GM23338 (cell line): Measurements from ENCODE around the gene NCBP1.

Experiments
- CREB1 ChIP-seq: fragments of 250-450 bp; sonication (Bioruptor Pico); IDR thresholded peaks from 2 replicates; pipeline ENCODE4 v1.5.0; 2020; ENCODE audit warnings: low read depth, mild to moderate bottlenecking, moderate library complexity
- EZH2 ChIP-seq: fragments of 200-600 bp; sonication (generic); IDR thresholded peaks from one replicate; pipeline ENCODE4 v1.8.0; 2017; ENCODE audit warnings: antibody characterized with exemption, mild to moderate bottlenecking, low read depth; ENCODE audit not compliant: unreplicated experiment
- JUNB ChIP-seq: IDR thresholded peaks from one replicate; pipeline ENCODE4 v1.6.1; 2016; ENCODE audit warnings: antibody characterized with exemption; ENCODE audit not compliant: unreplicated experiment
- TF ChIP-seq, protein P1 (sequence below), 2 experiments: fragments of 200-600 bp in 1 of 2; sonication (generic) in 1 of 2; conservative IDR thresholded peaks; 2 replicates each; pipeline versions ENCODE4 v1.5.1 to v1.6.1; 2016 to 2017; ENCODE audit warnings: antibody characterized with exemption in 2 of 2, low read depth in 2 of 2, mild to moderate bottlenecking in 2 of 2, moderate library complexity in 1 of 2
- TF ChIP-seq, protein P2 (sequence below): IDR thresholded peaks from 2 replicates; pipeline ENCODE4 v1.6.1; 2016; ENCODE audit warnings: antibody characterized with exemption
- TF ChIP-seq, protein P3 (sequence below): IDR thresholded peaks from one replicate; pipeline ENCODE4 v1.6.1; 2018; ENCODE audit warnings: antibody characterized with exemption; ENCODE audit not compliant: unreplicated experiment

DNA sequence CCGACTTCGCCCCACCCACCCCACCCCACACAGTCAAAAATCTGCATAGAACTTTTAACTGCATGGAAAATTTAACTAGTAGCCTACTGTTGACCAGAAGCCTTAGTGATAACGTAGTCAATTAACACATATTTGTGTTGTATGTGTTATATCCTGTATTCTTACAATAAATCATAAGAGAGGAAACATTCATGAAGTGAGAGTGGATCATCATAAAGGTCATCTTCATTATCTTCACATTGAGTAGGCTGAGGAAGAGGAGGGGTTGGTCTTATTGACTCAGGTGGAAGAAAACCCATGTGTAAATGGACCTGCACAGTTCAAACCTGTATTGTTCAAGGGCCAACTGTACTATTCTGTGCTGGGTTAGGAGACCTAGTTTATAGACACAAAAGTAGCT, 32.1 kb downstream of the NCBP1 start:
- TF ChIP-seq, protein P1, sequence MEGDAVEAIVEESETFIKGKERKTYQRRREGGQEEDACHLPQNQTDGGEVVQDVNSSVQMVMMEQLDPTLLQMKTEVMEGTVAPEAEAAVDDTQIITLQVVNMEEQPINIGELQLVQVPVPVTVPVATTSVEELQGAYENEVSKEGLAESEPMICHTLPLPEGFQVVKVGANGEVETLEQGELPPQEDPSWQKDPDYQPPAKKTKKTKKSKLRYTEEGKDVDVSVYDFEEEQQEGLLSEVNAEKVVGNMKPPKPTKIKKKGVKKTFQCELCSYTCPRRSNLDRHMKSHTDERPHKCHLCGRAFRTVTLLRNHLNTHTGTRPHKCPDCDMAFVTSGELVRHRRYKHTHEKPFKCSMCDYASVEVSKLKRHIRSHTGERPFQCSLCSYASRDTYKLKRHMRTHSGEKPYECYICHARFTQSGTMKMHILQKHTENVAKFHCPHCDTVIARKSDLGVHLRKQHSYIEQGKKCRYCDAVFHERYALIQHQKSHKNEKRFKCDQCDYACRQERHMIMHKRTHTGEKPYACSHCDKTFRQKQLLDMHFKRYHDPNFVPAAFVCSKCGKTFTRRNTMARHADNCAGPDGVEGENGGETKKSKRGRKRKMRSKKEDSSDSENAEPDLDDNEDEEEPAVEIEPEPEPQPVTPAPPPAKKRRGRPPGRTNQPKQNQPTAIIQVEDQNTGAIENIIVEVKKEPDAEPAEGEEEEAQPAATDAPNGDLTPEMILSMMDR (conservative IDR thresholded peaks at IDR 0.05; ENCODE audit: low read depth in 2 of 2), result no peak
- TF ChIP-seq EZH2 (no peak), CREB1 (CRISPR knock-in tag) (no peak), JUNB (no peak)
- TF ChIP-seq, protein P2, sequence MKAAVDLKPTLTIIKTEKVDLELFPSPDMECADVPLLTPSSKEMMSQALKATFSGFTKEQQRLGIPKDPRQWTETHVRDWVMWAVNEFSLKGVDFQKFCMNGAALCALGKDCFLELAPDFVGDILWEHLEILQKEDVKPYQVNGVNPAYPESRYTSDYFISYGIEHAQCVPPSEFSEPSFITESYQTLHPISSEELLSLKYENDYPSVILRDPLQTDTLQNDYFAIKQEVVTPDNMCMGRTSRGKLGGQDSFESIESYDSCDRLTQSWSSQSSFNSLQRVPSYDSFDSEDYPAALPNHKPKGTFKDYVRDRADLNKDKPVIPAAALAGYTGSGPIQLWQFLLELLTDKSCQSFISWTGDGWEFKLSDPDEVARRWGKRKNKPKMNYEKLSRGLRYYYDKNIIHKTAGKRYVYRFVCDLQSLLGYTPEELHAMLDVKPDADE, result no peak
- TF ChIP-seq, protein P3, sequence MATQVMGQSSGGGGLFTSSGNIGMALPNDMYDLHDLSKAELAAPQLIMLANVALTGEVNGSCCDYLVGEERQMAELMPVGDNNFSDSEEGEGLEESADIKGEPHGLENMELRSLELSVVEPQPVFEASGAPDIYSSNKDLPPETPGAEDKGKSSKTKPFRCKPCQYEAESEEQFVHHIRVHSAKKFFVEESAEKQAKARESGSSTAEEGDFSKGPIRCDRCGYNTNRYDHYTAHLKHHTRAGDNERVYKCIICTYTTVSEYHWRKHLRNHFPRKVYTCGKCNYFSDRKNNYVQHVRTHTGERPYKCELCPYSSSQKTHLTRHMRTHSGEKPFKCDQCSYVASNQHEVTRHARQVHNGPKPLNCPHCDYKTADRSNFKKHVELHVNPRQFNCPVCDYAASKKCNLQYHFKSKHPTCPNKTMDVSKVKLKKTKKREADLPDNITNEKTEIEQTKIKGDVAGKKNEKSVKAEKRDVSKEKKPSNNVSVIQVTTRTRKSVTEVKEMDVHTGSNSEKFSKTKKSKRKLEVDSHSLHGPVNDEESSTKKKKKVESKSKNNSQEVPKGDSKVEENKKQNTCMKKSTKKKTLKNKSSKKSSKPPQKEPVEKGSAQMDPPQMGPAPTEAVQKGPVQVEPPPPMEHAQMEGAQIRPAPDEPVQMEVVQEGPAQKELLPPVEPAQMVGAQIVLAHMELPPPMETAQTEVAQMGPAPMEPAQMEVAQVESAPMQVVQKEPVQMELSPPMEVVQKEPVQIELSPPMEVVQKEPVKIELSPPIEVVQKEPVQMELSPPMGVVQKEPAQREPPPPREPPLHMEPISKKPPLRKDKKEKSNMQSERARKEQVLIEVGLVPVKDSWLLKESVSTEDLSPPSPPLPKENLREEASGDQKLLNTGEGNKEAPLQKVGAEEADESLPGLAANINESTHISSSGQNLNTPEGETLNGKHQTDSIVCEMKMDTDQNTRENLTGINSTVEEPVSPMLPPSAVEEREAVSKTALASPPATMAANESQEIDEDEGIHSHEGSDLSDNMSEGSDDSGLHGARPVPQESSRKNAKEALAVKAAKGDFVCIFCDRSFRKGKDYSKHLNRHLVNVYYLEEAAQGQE, result no peak
